GM18861 (cell line): ENCODE results near the gene PPFIBP2.
"Not testable (repeated sequence)": the region's sequence is repeated elsewhere in the genome, so short reads cannot be mapped to it uniquely, and the experiment has no call there.

ENCODE experiments used
- ATAC-seq: cut with Tn5 transposase; IDR thresholded peaks from one replicate; pipeline ENCODE4 v1.9.1; 2021; ENCODE audit not compliant: unreplicated experiment

The PPFIBP2 gene

GRCh38 chr11:7655253-7656217 is 141.7 kb downstream of the PPFIBP2 start:
- ATAC-seq = no peak

- no peak for ATAC-seq
Measured at GRCh38 chr11:7656704-7657103, 142.9 kb downstream of the PPFIBP2 start.

GRCh38 chr11:7657306-7658025 is 143.7 kb downstream of the PPFIBP2 start:
- ATAC-seq = no peak

- not testable (repeated sequence) for ATAC-seq
Measured at GRCh38 chr11:7663531-7663930, 149.7 kb downstream of the PPFIBP2 start.

GRCh38 chr11:7664867-7665266 is 151.1 kb downstream of the PPFIBP2 start:
- ATAC-seq = no peak

GRCh38 chr11:7665473-7666291 is 151.9 kb downstream of the PPFIBP2 start:
- ATAC-seq = peak; percentile 94

- ATAC-seq = no peak
Measured at GRCh38 chr11:7666292-7666866, 152.6 kb downstream of the PPFIBP2 start.

GRCh38 chr11:7667460-7667859 is 153.7 kb downstream of the PPFIBP2 start:
- no peak for ATAC-seq

- no peak for ATAC-seq
Measured at GRCh38 chr11:7668464-7668863, 154.7 kb downstream of the PPFIBP2 start.

GRCh38 chr11:7668911-7669310 is 155.1 kb downstream of the PPFIBP2 start:
- no peak for ATAC-seq

GRCh38 chr11:7670641-7671040 is 156.8 kb downstream of the PPFIBP2 start:
- no peak for ATAC-seq

GRCh38 chr11:7671347-7672215 is 157.8 kb downstream of the PPFIBP2 start:
- ATAC-seq = peak; percentile 52

GRCh38 chr11:7672276-7672959 is 158.6 kb downstream of the PPFIBP2 start:
- ATAC-seq = no peak

GRCh38 chr11:7672960-7673723 is 159.3 kb downstream of the PPFIBP2 start, which contains the start of gene CYB5R2:
TSS of gene CYB5R2 (minus strand) at chr11:7673500. CDS start at chr11:7672825, 675 bp downstream.
- ATAC-seq = no peak

- ATAC-seq = no peak
Measured at GRCh38 chr11:7673724-7674434, 160.1 kb downstream of the PPFIBP2 start.

GRCh38 chr11:7675631-7676030 is 161.8 kb downstream of the PPFIBP2 start:
- ATAC-seq = no peak

- ATAC-seq = no peak
Measured at GRCh38 chr11:7677071-7677470, 163.3 kb downstream of the PPFIBP2 start.

- ATAC-seq = no peak
Measured at GRCh38 chr11:7677796-7678201, 164.0 kb downstream of the PPFIBP2 start.
